ENCODE results near the gene HS6ST1.

The HS6ST1 gene

GRCh38 chr2:128318776-128319464 lies at the start of gene HS6ST1:
HS6ST1 (minus strand) TSS chr2:128318868; CDS start chr2:128318563, 305 bp downstream.
- no peak; the same call in 1 of the 2 replicates for TF ChIP-seq CTCF (conservative IDR thresholded peaks at IDR 0.05)
- H3K27ac ChIP-seq, result peak within 1 kb of the TSS; percentile 66; the same call in 1 of the 2 replicates

- H3K27ac ChIP-seq, result no peak overlapping the region
- no peak for TF ChIP-seq CTCF (conservative IDR thresholded peaks at IDR 0.05)
Observed at GRCh38 chr2:128367601-128368359, 49.1 kb upstream of the HS6ST1 start.

DNA sequence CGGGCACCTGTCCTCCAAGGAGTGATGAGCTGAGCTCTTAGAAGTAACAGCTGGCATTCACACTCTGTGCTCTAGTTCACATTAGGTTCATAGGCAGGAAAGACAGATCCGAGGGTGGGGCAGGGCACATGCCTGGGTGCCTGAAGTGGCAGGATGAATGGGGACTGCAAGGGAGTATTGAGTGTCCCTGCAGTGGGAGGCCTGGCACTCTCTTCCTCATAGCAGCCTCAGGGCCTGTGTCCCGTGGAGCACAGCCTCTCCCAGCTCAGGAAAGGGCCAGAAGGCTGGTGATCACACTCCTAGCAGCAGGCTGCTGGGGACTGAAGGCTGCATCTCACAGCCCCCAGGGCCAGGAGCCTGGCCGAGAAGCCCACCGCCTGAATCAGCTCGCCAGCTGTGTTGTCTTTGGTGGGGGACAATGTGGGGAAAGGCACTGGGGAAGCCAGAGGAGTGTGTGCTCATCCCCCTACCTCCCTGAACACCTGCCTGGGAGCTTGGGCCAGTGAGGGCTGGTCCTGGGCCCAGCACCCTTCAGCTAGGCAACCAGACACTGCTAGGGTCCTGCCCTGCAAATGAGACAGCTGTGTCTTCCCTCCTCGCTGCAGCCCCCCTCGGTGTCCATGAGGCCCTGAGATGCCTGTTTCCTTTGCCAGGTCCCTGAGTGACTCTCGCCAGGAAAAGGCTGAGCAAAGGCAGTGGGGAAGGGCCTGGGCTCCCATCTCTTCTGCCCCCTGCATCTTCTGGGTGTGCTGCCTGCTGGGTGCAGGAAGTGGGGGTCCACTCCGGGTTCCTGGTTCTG lies 48.2 kb upstream of the HS6ST1 start:
- TF ChIP-seq CTCF (conservative IDR thresholded peaks at IDR 0.05), result no peak
- no peak overlapping the region for H3K27ac ChIP-seq

GRCh38 chr2:128365217-128365905 lies 46.7 kb upstream of the HS6ST1 start:
- TF ChIP-seq CTCF (conservative IDR thresholded peaks at IDR 0.05), result no peak
- H3K27ac ChIP-seq, result no peak overlapping the region

- TF ChIP-seq CTCF (conservative IDR thresholded peaks at IDR 0.05), result no peak
- no peak overlapping the region for H3K27ac ChIP-seq
Observed at GRCh38 chr2:128364441-128364911, 45.8 kb upstream of the HS6ST1 start.

DNA sequence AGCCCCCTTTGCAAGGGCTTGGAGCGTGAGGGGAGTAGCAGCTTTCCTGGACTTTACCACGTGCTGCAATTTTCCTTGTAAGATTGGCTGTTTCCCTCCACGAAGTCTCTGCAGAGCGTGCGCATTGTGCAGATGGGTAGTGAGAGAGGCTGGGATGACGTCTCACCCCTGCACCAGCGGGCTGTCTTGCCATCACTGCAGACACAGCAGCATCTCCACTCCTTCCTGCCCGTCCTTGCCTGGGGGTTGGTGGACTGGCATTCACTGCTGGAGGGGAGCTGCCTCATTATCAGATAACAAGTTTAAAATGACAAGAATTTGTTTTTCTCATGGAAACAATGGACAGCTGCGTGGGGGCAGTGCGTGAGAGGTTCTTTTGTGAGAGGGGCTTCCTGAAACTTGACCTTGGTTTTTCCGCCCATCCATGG lies 45.3 kb upstream of the HS6ST1 start:
- no peak overlapping the region for H3K27ac ChIP-seq
- TF ChIP-seq CTCF (conservative IDR thresholded peaks at IDR 0.05), result no peak

All from VCaP (cell line).